GM19397 (cell line): ENCODE results near the gene CFAP100.

Experiments used
- ATAC-seq: cut with Tn5 transposase; IDR thresholded peaks from one replicate; pipeline ENCODE4 v1.9.1; 2021; ENCODE audit warnings: mild to moderate bottlenecking, moderate library complexity; ENCODE audit not compliant: unreplicated experiment

Gene CFAP100

GRCh38 chr3:126373682-126374601 lies 20.8 kb upstream of the CFAP100 start:
- ATAC-seq, result no peak

GRCh38 chr3:126375835-126376331 lies 18.8 kb upstream of the CFAP100 start:
- ATAC-seq, result no peak

- ATAC-seq, result no peak
Measured at GRCh38 chr3:126376444-126376843, 18.3 kb upstream of the CFAP100 start.

- ATAC-seq, result no peak
Measured at GRCh38 chr3:126377211-126377610, 17.5 kb upstream of the CFAP100 start.

GRCh38 chr3:126378341-126378751 lies 16.4 kb upstream of the CFAP100 start:
- ATAC-seq, result no peak

GRCh38 chr3:126380011-126380768 lies 14.5 kb upstream of the CFAP100 start:
- ATAC-seq, result no peak

- no peak for ATAC-seq
Measured at GRCh38 chr3:126381966-126382365, 12.7 kb upstream of the CFAP100 start.

- no peak for ATAC-seq
Measured at GRCh38 chr3:126389112-126389793, 5.5 kb upstream of the CFAP100 start.

GRCh38 chr3:126389794-126390146 lies 4.9 kb upstream of the CFAP100 start:
- ATAC-seq, result no peak

GRCh38 chr3:126390201-126390600 lies 4.5 kb upstream of the CFAP100 start:
- no peak for ATAC-seq

- ATAC-seq, result no peak
Measured at GRCh38 chr3:126390751-126391150, 4.0 kb upstream of the CFAP100 start.

GRCh38 chr3:126391631-126392030 lies 3.1 kb upstream of the CFAP100 start:
- ATAC-seq, result no peak

GRCh38 chr3:126392246-126392645 lies 2.5 kb upstream of the CFAP100 start:
- no peak for ATAC-seq

- ATAC-seq, result no peak
Measured at GRCh38 chr3:126393563-126393962, 1.1 kb upstream of the CFAP100 start.

GRCh38 chr3:126394977-126395321 lies 240 bp downstream of the CFAP100 start:
- no peak for ATAC-seq

- no peak for ATAC-seq
Measured at GRCh38 chr3:126395846-126396513, 1.3 kb downstream of the CFAP100 start.

GRCh38 chr3:126396536-126396935 lies 1.8 kb downstream of the CFAP100 start:
- ATAC-seq, result no peak

GRCh38 chr3:126397610-126398422 lies 3.1 kb downstream of the CFAP100 start:
- no peak for ATAC-seq

- ATAC-seq, result no peak
Measured at GRCh38 chr3:126398423-126399350, 4.0 kb downstream of the CFAP100 start.
